ENCODE results near the gene SEMA7A.

GRCh38 chr15:74424901-74425528, 8.7 kb downstream of the SEMA7A start:
- TF ChIP-seq CTCF (conservative IDR thresholded peaks at IDR 0.05; ENCODE audit: low read depth, low read length) (no peak), MXI1 (IDR thresholded peaks at IDR 0.05; ENCODE audit: borderline replicate concordance, low read depth, low read length) (no peak)
